OCI-LY1 (cell line): ENCODE results near the gene DNTTIP2.

Experiments
- CTCF ChIP-seq: fragments of 200-600 bp; sonication (generic), shearing (Covaris generic); IDR thresholded peaks from 2 replicates; pipeline ENCODE4 v1.5.1; 2017; ENCODE audit warnings: mild to moderate bottlenecking, antibody characterized with exemption, low read length, moderate library complexity, mixed read lengths
- EZH2 ChIP-seq: fragments of 200-600 bp; sonication (generic), shearing (Covaris generic); IDR thresholded peaks from 2 replicates; pipeline ENCODE4 v1.8.0; 2017; ENCODE audit warnings: borderline replicate concordance, mixed run types, mild to moderate bottlenecking, antibody characterized with exemption, low read length, moderate library complexity, mixed read lengths

- no peak for TF ChIP-seq CTCF
- no peak for TF ChIP-seq EZH2
Observed at GRCh38 chr1:93845538-93846205, 33.3 kb downstream of the DNTTIP2 start.
